HAP-1 (cell line): ENCODE measurements around the gene TUBG1.
"Not testable (repeated sequence)": the region's sequence is repeated elsewhere in the genome, so short reads cannot be mapped to it uniquely, and the experiment has no call there.

ENCODE experiments used
- DNase-seq, 2 experiments: peaks; one replicate each; pipeline ENCODE4 v3.0.0-alpha.2; 2016 to 2020; ENCODE audit warnings: low spot score in 2 of 2
- H3K27me3 ChIP-seq: fragments of 250-450 bp; sonication (Bioruptor Pico); 2 replicates; pipeline ENCODE4 v1.5.1; 2020; ENCODE audit warnings: low read depth, mild to moderate bottlenecking, moderate library complexity
- H3K36me3 ChIP-seq: fragments of 250-450 bp; sonication (Bioruptor Pico); replicated peaks from 2 replicates; pipeline ENCODE4 v1.5.1; 2020; ENCODE audit warnings: mild to moderate bottlenecking
- H3K4me1 ChIP-seq: fragments of 250-450 bp; sonication (Bioruptor Pico); 2 replicates; pipeline ENCODE4 v1.5.1; 2020; ENCODE audit warnings: mild to moderate bottlenecking
- H3K4me3 ChIP-seq: fragments of 250-450 bp; sonication (Bioruptor Pico); 2 replicates; pipeline ENCODE4 v1.5.1; 2020; ENCODE audit warnings: mild to moderate bottlenecking, moderate library complexity
- H3K9me3 ChIP-seq: fragments of 250-450 bp; sonication (Bioruptor Pico); 2 replicates; pipeline ENCODE4 v1.5.1; 2020; ENCODE audit warnings: mild to moderate bottlenecking, moderate library complexity
- in situ Hi-C: fragments of 300-500 bp; cut with MboI; formaldehyde crosslinking; loops from 3 replicates; pipeline ENCODE4 v1.14.3; 2020; ENCODE audit warnings: low sequenced_read_pairs, inconsistent platforms, mixed read lengths

The TUBG1 gene

GRCh38 chr17:42623271-42623670 lies 13.8 kb downstream of the TUBG1 start:
- Histone ChIP-seq H3K9me3 (no peaks in the 10 kb centered on the region), H3K36me3 (no peaks in the 10 kb centered on the region), H3K4me1 (peaks cover 2% of the 10 kb centered on the region; the same call in 1 of the 2 replicates), H3K27me3 (no peaks in the 10 kb centered on the region), H3K4me3 (no peak overlapping the region)
- in situ Hi-C loops: no loop called here
- no peak for DNase-seq

- in situ Hi-C loops: no loop called here
- Histone ChIP-seq H3K4me3 (no peak overlapping the region), H3K27me3 (no peaks in the 10 kb centered on the region), H3K9me3 (no peaks in the 10 kb centered on the region), H3K4me1 (peaks cover 2% of the 10 kb centered on the region; the same call in 1 of the 2 replicates), H3K36me3 (no peaks in the 10 kb centered on the region)
- peak in 1 of 2 experiments; percentile 19 for DNase-seq
Measured at GRCh38 chr17:42623732-42624596, 14.5 kb downstream of the TUBG1 start.

- H3K4me3 ChIP-seq, H3K36me3 ChIP-seq, DNase-seq, H3K4me1 ChIP-seq, in situ Hi-C loops, H3K9me3 ChIP-seq, H3K27me3 ChIP-seq: not testable (repeated sequence)
Measured at GRCh38 chr17:42627032-42627764, 17.7 kb downstream of the TUBG1 start.

- Histone ChIP-seq H3K9me3 (no peaks in the 10 kb centered on the region), H3K27me3 (no peaks in the 10 kb centered on the region), H3K36me3 (no peaks in the 10 kb centered on the region), H3K4me3 (no peak overlapping the region), H3K4me1 (no peaks in the 10 kb centered on the region)
- DNase-seq: no peak
- in situ Hi-C loops: loop anchor here (5.0 kb wide), 1 partner anchor 47 kb away; no protein-coding TSS in a partner anchor
Measured at GRCh38 chr17:42629411-42630009, 20.0 kb downstream of the TUBG1 start.

- Histone ChIP-seq H3K36me3 (no peaks in the 10 kb centered on the region), H3K27me3 (no peaks in the 10 kb centered on the region), H3K4me3 (no peak overlapping the region), H3K9me3 (no peaks in the 10 kb centered on the region), H3K4me1 (no peaks in the 10 kb centered on the region)
- in situ Hi-C loops: loop anchor here (5.0 kb wide), 1 partner anchor 51 kb away; no protein-coding TSS in a partner anchor
- no peak for DNase-seq
Measured at GRCh38 chr17:42632949-42633444, 23.5 kb downstream of the TUBG1 start.

- no peaks in the 10 kb centered on the region for H3K9me3 ChIP-seq
- no peaks in the 10 kb centered on the region for H3K27me3 ChIP-seq
- in situ Hi-C loops: no loop called here
- no peaks in the 10 kb centered on the region for H3K36me3 ChIP-seq
- no peaks in the 10 kb centered on the region for H3K4me1 ChIP-seq
- no peak overlapping the region for H3K4me3 ChIP-seq
- no peak for DNase-seq
Measured at GRCh38 chr17:42639525-42640113, 30.1 kb downstream of the TUBG1 start.

GRCh38 chr17:42640121-42640520 lies 30.6 kb downstream of the TUBG1 start:
- H3K4me3 ChIP-seq: no peak overlapping the region
- DNase-seq: no peak
- H3K9me3 ChIP-seq: no peaks in the 10 kb centered on the region
- in situ Hi-C loops: no loop called here
- H3K4me1 ChIP-seq: no peaks in the 10 kb centered on the region
- no peaks in the 10 kb centered on the region for H3K27me3 ChIP-seq
- no peaks in the 10 kb centered on the region for H3K36me3 ChIP-seq

- Histone ChIP-seq H3K9me3 (no peaks in the 10 kb centered on the region), H3K27me3 (no peaks in the 10 kb centered on the region), H3K36me3 (no peaks in the 10 kb centered on the region), H3K4me3 (no peak overlapping the region), H3K4me1 (no peaks in the 10 kb centered on the region)
- in situ Hi-C loops: no loop called here
- DNase-seq: peak in 1 of 2 experiments; percentile 25
Measured at GRCh38 chr17:42642336-42642735, 32.9 kb downstream of the TUBG1 start.

- Histone ChIP-seq H3K36me3 (no peaks in the 10 kb centered on the region), H3K4me1 (no peaks in the 10 kb centered on the region), H3K27me3 (no peaks in the 10 kb centered on the region), H3K4me3 (no peak overlapping the region), H3K9me3 (no peaks in the 10 kb centered on the region)
- DNase-seq: no peak
- in situ Hi-C loops: no loop called here
Measured at GRCh38 chr17:42647778-42648177, 38.3 kb downstream of the TUBG1 start.

- H3K9me3 ChIP-seq: no peaks in the 10 kb centered on the region
- in situ Hi-C loops: no loop called here
- no peaks in the 10 kb centered on the region for H3K36me3 ChIP-seq
- H3K4me3 ChIP-seq: no peak overlapping the region
- DNase-seq: no peak
- H3K27me3 ChIP-seq: no peaks in the 10 kb centered on the region
- no peaks in the 10 kb centered on the region for H3K4me1 ChIP-seq
Measured at GRCh38 chr17:42651392-42651791, 41.9 kb downstream of the TUBG1 start.

GRCh38 chr17:42653179-42654124 lies 44.0 kb downstream of the TUBG1 start:
- DNase-seq: peak in 1 of 2 experiments; percentile 33
- Histone ChIP-seq H3K4me3 (no peak overlapping the region), H3K36me3 (no peaks in the 10 kb centered on the region), H3K4me1 (no peaks in the 10 kb centered on the region), H3K9me3 (0 out of 2 replicates have a peak, but pooled peaks cover 2% of the 10 kb centered on the region), H3K27me3 (no peaks in the 10 kb centered on the region)
- in situ Hi-C loops: no loop called here

- H3K36me3 ChIP-seq: no peaks in the 10 kb centered on the region
- H3K4me3 ChIP-seq: no peak overlapping the region
- in situ Hi-C loops: no loop called here
- 0 out of 2 replicates have a peak, but pooled peaks cover 2% of the 10 kb centered on the region for H3K9me3 ChIP-seq
- DNase-seq: no peak
- H3K27me3 ChIP-seq: no peaks in the 10 kb centered on the region
- peaks cover 3% of the 10 kb centered on the region for H3K4me1 ChIP-seq
Measured at GRCh38 chr17:42655528-42655927, 46.0 kb downstream of the TUBG1 start.
